NCI-H774 (cell line): Measurements from ENCODE around the gene MAP4.
"Not testable (repeated sequence)": the region's sequence is repeated elsewhere in the genome, so short reads cannot be mapped to it uniquely, and the experiment has no call there.

ENCODE experiments used
- DNase-seq: peaks from one replicate; lab custom pipeline; 2025; lab: John Stamatoyannopoulos, UW

MAP4 gene

GRCh38 chr3:47892286-47893040 is 123.8 kb downstream of the MAP4 start:
- DNase-seq, result no peak

GRCh38 chr3:47891613-47892005 is 124.6 kb downstream of the MAP4 start:
- DNase-seq, result no peak

- DNase-seq, result no peak
Measured at GRCh38 chr3:47890828-47891612, 125.2 kb downstream of the MAP4 start.

GRCh38 chr3:47890126-47890827 is 125.9 kb downstream of the MAP4 start:
- no peak for DNase-seq

GRCh38 chr3:47888986-47889757 is 127.0 kb downstream of the MAP4 start:
- no peak for DNase-seq

GRCh38 chr3:47887991-47888390 is 128.2 kb downstream of the MAP4 start:
- DNase-seq, result not testable (repeated sequence)

- no peak for DNase-seq
Measured at GRCh38 chr3:47885168-47885567, 131.0 kb downstream of the MAP4 start.

GRCh38 chr3:47884603-47885002 is 131.6 kb downstream of the MAP4 start:
- DNase-seq, result no peak

GRCh38 chr3:47882338-47882737 is 133.9 kb downstream of the MAP4 start:
- DNase-seq, result no peak

- DNase-seq, result no peak
Measured at GRCh38 chr3:47877719-47878118, 138.5 kb downstream of the MAP4 start.

GRCh38 chr3:47877290-47877689 is 138.9 kb downstream of the MAP4 start:
- no peak for DNase-seq

GRCh38 chr3:47874913-47875312 is 141.3 kb downstream of the MAP4 start:
- DNase-seq, result no peak

- no peak for DNase-seq
Measured at GRCh38 chr3:47874438-47874837, 141.8 kb downstream of the MAP4 start.

- no peak for DNase-seq
Measured at GRCh38 chr3:47872916-47873315, 143.3 kb downstream of the MAP4 start.

GRCh38 chr3:47871389-47871788 is 144.8 kb downstream of the MAP4 start:
- DNase-seq, result no peak

GRCh38 chr3:47870702-47871260 is 145.4 kb downstream of the MAP4 start:
- no peak for DNase-seq

GRCh38 chr3:47870156-47870555 is 146.1 kb downstream of the MAP4 start:
- no peak for DNase-seq

- DNase-seq, result no peak
Measured at GRCh38 chr3:47868306-47868705, 147.9 kb downstream of the MAP4 start.

GRCh38 chr3:47867451-47868044 is 148.7 kb downstream of the MAP4 start:
- DNase-seq, result no peak

- no peak for DNase-seq
Measured at GRCh38 chr3:47865192-47865591, 151.0 kb downstream of the MAP4 start.

- DNase-seq, result no peak
Measured at GRCh38 chr3:47863391-47864128, 152.7 kb downstream of the MAP4 start.
